ENCODE measurements around the gene KDELR3. TPM values are rescaled to one million over a fixed set of nuclear protein-coding genes. Genes with fewer than 3 reads are reported as not detected.
A peak's percentile ranks its signal among the peaks of the same experiment; 100 is the strongest.

KDELR3 gene
- total RNA-seq, 1 experiment from 2014 or later, result 7.3 TPM

DNA sequence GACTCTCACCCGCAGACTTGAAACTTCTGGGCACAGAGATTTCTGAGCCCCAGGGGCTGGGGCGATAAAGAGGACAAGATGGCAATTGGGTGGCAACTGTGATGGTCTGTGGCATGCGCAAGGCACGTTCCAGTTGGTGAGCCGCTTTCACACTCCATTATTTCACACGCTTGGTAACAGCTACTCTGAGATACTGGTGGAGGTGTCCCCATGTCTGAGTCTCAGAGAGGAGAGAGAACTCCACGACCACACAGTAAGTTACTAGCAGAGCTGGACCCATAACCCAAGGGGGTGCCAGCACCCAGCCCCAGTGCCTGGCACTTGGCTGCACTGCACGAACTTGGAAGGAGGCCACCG lies 6.9 kb upstream of the KDELR3 start:
- no peaks in the 10 kb centered on the region for H3K9me3 ChIP-seq (ENCODE audit: control insufficient read depth, low read depth, low read length)
- peak overlapping the region; percentile 36 to 46; a peak in 2 of 5 replicates for H3K4me3 Mint-ChIP-seq
- no peak overlapping the region for H3K23ac ChIP-seq (ENCODE audit: insufficient read length, low read depth, low read length)
- H3K27me3 ChIP-seq (ENCODE audit: insufficient read depth, low read length), result peaks cover 6% of the 10 kb centered on the region; the same call in 1 of the 2 replicates
- H4K8ac ChIP-seq (replicated peaks; ENCODE audit: insufficient read length, low read depth, low read length), result no peak overlapping the region
- no peaks in the 10 kb centered on the region; the same call in 1 of the 2 replicates for H3K4me1 ChIP-seq (ENCODE audit: insufficient read depth, low read length)
- H3K27me3 Mint-ChIP-seq (ENCODE audit: low read depth), result peaks cover 93% of the 10 kb centered on the region
- no peaks in the 10 kb centered on the region for H3K79me1 ChIP-seq (ENCODE audit: insufficient read depth, low read depth, low read length, poor library complexity, severe bottlenecking)
- no peak overlapping the region for H2BK20ac ChIP-seq (ENCODE audit: low read depth, low read length, poor library complexity, severe bottlenecking)
- H3K23me2 ChIP-seq (ENCODE audit: insufficient read length, low read depth, low read length, poor library complexity, severe bottlenecking), result peaks cover 4% of the 10 kb centered on the region
- H3K27ac Mint-ChIP-seq, result no peak overlapping the region; a peak in 1 of 7 replicates
- no peak overlapping the region for H3K9ac ChIP-seq (ENCODE audit: extremely low read depth, insufficient read length, low read length)
- no peak overlapping the region for H2AK5ac ChIP-seq (ENCODE audit: insufficient read length, low read length)
- TF ChIP-seq, protein P1, sequence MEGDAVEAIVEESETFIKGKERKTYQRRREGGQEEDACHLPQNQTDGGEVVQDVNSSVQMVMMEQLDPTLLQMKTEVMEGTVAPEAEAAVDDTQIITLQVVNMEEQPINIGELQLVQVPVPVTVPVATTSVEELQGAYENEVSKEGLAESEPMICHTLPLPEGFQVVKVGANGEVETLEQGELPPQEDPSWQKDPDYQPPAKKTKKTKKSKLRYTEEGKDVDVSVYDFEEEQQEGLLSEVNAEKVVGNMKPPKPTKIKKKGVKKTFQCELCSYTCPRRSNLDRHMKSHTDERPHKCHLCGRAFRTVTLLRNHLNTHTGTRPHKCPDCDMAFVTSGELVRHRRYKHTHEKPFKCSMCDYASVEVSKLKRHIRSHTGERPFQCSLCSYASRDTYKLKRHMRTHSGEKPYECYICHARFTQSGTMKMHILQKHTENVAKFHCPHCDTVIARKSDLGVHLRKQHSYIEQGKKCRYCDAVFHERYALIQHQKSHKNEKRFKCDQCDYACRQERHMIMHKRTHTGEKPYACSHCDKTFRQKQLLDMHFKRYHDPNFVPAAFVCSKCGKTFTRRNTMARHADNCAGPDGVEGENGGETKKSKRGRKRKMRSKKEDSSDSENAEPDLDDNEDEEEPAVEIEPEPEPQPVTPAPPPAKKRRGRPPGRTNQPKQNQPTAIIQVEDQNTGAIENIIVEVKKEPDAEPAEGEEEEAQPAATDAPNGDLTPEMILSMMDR (conservative IDR thresholded peaks at IDR 0.05), result no peak
- H2BK120ac ChIP-seq (ENCODE audit: low read depth, low read length, poor library complexity, severe bottlenecking), result no peak overlapping the region
- no peak overlapping the region for H3K27ac ChIP-seq (ENCODE audit: insufficient read length, low read depth, low read length)
- no peak overlapping the region for H3K18ac ChIP-seq (ENCODE audit: insufficient read length, low read depth, low read length)
- no peak overlapping the region for H4K91ac ChIP-seq (ENCODE audit: insufficient read length, low read depth, low read length)
- H3K9me3 Mint-ChIP-seq, result no peaks in the 10 kb centered on the region; a peak in 1 of 5 replicates
- H2BK15ac ChIP-seq (ENCODE audit: low read depth, low read length), result no peak overlapping the region
- H3K4me1 Mint-ChIP-seq, result peaks cover 36 to 40% of the 10 kb centered on the region in 2 experiments
- no peaks in the 10 kb centered on the region for H4K20me1 ChIP-seq (ENCODE audit: control insufficient read depth, insufficient read depth, insufficient read length)
- no peaks in the 10 kb centered on the region; a peak in 1 of 7 replicates for H3K36me3 Mint-ChIP-seq (ENCODE audit: insufficient read depth in 1 of 3, low read depth in 3 of 3)
- H3K14ac ChIP-seq (ENCODE audit: insufficient read depth, low read length), result no peak overlapping the region
- no peak overlapping the region for H2BK12ac ChIP-seq (ENCODE audit: insufficient read length, low read depth, low read length)
- no peak overlapping the region for H3K4ac ChIP-seq (ENCODE audit: low read depth, low read length)
- WGBS (ENCODE audit: extremely low coverage, insufficient read length, low lambda C conversion rate), result no CpG with 5 or more reads among the region's 9 CpGs
- H3T11ph ChIP-seq (ENCODE audit: low read length), result no peak overlapping the region
- no peak overlapping the region for H3K56ac ChIP-seq (ENCODE audit: insufficient read length, low read depth, low read length)
- no peak overlapping the region for H4K5ac ChIP-seq (ENCODE audit: insufficient read length, low read depth, low read length)
- no peak overlapping the region for H2AFZ ChIP-seq (ENCODE audit: low read length)
- no peak for DNase-seq
- no peaks in the 10 kb centered on the region for H3K79me2 ChIP-seq (ENCODE audit: insufficient read depth, low read length)
- H3K4me2 ChIP-seq (ENCODE audit: insufficient read depth, insufficient read length, low read length), result peak overlapping the region; percentile 41
- H2BK5ac ChIP-seq (ENCODE audit: insufficient read length, low read length), result no peak overlapping the region

Data from H9 (cell line).